Measurements from ENCODE around the gene FGGY. TPM values are rescaled to one million over a fixed set of nuclear protein-coding genes. Genes with fewer than 3 reads are reported as not detected.

FGGY gene
- total RNA-seq, 2 donors from 2014 or later: 14.1 to 14.8 TPM

DNA sequence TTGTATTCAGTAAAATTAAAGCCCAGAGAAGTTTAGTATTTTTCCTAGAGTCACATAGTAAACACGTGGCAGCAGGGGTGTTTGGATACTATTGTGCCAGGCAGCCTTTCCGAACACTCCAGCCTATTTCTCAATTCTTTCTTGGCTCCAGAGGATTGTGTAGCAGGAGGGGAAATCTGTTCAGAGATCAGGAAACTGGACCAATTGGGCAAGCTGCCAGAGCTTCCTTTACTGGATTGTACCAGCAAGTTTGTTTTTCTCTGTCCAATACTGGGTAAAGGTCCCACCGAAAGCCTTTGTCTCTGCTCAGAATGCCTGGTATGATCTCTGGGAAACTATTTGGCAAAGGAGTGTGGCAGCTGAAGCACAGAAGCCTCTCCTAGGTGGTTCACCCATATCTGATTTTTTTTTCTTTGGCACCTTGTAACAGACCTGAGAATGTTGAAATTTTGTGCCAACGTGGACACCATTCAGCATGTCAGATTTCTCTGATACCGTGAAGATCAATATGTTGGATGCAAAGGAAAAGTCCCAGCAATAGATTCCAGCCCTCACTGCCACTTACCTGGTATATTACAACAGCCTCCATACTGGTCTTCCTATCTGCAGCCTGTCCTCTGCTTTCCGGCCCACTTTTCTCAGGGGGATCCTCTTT, 126.2 kb downstream of the FGGY start:
- no peaks in the 10 kb centered on the region for H3K9me3 ChIP-seq (ENCODE audit: control insufficient read depth, low read length)
- DNase-seq: no peak
- 94% methylated on average over 4 to 6 of the region's 6 CpGs for WGBS, 2 experiments (ENCODE audit: insufficient coverage in 1 of 2, insufficient read length in 1 of 2)
- no peaks in the 10 kb centered on the region for H3K27me3 ChIP-seq (ENCODE audit: control insufficient read depth, insufficient read depth, low read length, poor library complexity, severe bottlenecking)
- H3K4me3 ChIP-seq (ENCODE audit: low read length): no peak overlapping the region
- H3K27ac ChIP-seq (ENCODE audit: low read depth, low read length): no peak overlapping the region
- Mint-ChIP-seq H3K4me1 (peaks cover 27% of the 10 kb centered on the region), H3K36me3 (ENCODE audit: low read depth) (no peaks in the 10 kb centered on the region), H3K27ac (no peak overlapping the region), H3K9me3 (no peaks in the 10 kb centered on the region), H3K4me3 (no peak overlapping the region), H3K27me3 (ENCODE audit: insufficient read depth) (peaks cover 15% of the 10 kb centered on the region)
- H3K4me1 ChIP-seq (ENCODE audit: control insufficient read depth, insufficient read depth, low read length): no peaks in the 10 kb centered on the region
- no peak for TF ChIP-seq CTCF (conservative IDR thresholded peaks at IDR 0.05)
- no peaks in the 10 kb centered on the region for H3K36me3 ChIP-seq (ENCODE audit: control insufficient read depth, insufficient read depth, low read length)
- H3K9ac ChIP-seq (ENCODE audit: extremely low read depth, low read length, poor library complexity, severe bottlenecking): no peak overlapping the region

- no peak overlapping the region for H3K4me3 ChIP-seq (ENCODE audit: low read length)
- no peaks in the 10 kb centered on the region for H3K36me3 ChIP-seq (ENCODE audit: control insufficient read depth, insufficient read depth, low read length)
- no peak overlapping the region for H3K27ac ChIP-seq (ENCODE audit: low read depth, low read length)
- no peaks in the 10 kb centered on the region for H3K9me3 ChIP-seq (ENCODE audit: control insufficient read depth, low read length)
- TF ChIP-seq CTCF (conservative IDR thresholded peaks at IDR 0.05): no peak
- WGBS, 2 experiments (ENCODE audit: insufficient coverage in 1 of 2, insufficient read length in 1 of 2): 95 to 98% methylated on average over 7 of the region's 7 CpGs
- H3K4me1 ChIP-seq (ENCODE audit: control insufficient read depth, insufficient read depth, low read length): no peaks in the 10 kb centered on the region
- H3K9ac ChIP-seq (ENCODE audit: extremely low read depth, low read length, poor library complexity, severe bottlenecking): no peak overlapping the region
- Mint-ChIP-seq H3K27me3 (ENCODE audit: insufficient read depth) (peaks cover 4% of the 10 kb centered on the region), H3K36me3 (ENCODE audit: low read depth) (no peaks in the 10 kb centered on the region), H3K27ac (no peak overlapping the region), H3K9me3 (no peaks in the 10 kb centered on the region), H3K4me3 (no peak overlapping the region), H3K4me1 (peaks cover 5% of the 10 kb centered on the region)
- H3K27me3 ChIP-seq (ENCODE audit: control insufficient read depth, insufficient read depth, low read length, poor library complexity, severe bottlenecking): no peaks in the 10 kb centered on the region
- no peak for DNase-seq
Observed at GRCh38 chr1:59427155-59427554, 130.3 kb downstream of the FGGY start.

- Mint-ChIP-seq H3K9me3 (no peaks in the 10 kb centered on the region), H3K27ac (no peak overlapping the region), H3K27me3 (ENCODE audit: insufficient read depth) (no peaks in the 10 kb centered on the region), H3K36me3 (ENCODE audit: low read depth) (no peaks in the 10 kb centered on the region), H3K4me3 (no peak overlapping the region), H3K4me1 (peaks cover 5% of the 10 kb centered on the region)
- Histone ChIP-seq H3K9ac (ENCODE audit: extremely low read depth, low read length, poor library complexity, severe bottlenecking) (no peak overlapping the region), H3K36me3 (ENCODE audit: control insufficient read depth, insufficient read depth, low read length) (no peaks in the 10 kb centered on the region), H3K4me1 (ENCODE audit: control insufficient read depth, insufficient read depth, low read length) (no peaks in the 10 kb centered on the region), H3K4me3 (ENCODE audit: low read length) (no peak overlapping the region), H3K27me3 (ENCODE audit: control insufficient read depth, insufficient read depth, low read length, poor library complexity, severe bottlenecking) (no peaks in the 10 kb centered on the region), H3K9me3 (ENCODE audit: control insufficient read depth, low read length) (no peaks in the 10 kb centered on the region), H3K27ac (ENCODE audit: low read depth, low read length) (no peak overlapping the region)
- no peak for DNase-seq
- TF ChIP-seq CTCF (conservative IDR thresholded peaks at IDR 0.05): no peak
Observed at GRCh38 chr1:59427784-59428183, 130.9 kb downstream of the FGGY start.

Data from endodermal cell (in vitro differentiated cells).